HCT116 (cell line): ENCODE results near the gene FARSA. TPM values are rescaled to one million over a fixed set of nuclear protein-coding genes. Genes with fewer than 3 reads are reported as not detected.

ENCODE experiments used
- ATAC-seq: fragments of 200-7000 bp; cut with Tn5 transposase; 2 replicates; pipeline ENCODE4 v1.9.1; 2020; ENCODE audit warnings: mild to moderate bottlenecking, moderate library complexity
- BruUV-seq: library from RNA; stranded (reverse); fragments of 400-500 nt; replicated peaks from 2 replicates; lab custom pipeline; 2021; lab: Mats Ljungman, UMichigan
- CTCF ChIA-PET: fragments of 300-600 bp; sonication (Branson Sonifier 250); formaldehyde crosslinking; loops from one replicate; lab custom pipeline; 2021; ENCODE audit warnings: antibody characterized with exemption; lab: Charles Lee
- POLR2A ChIA-PET: fragments of 300-600, 350-600 bp; sonication (Branson Sonifier 250); formaldehyde crosslinking; loops from one replicate; lab custom pipeline; 2021; ENCODE audit warnings: antibody characterized with exemption; lab: Charles Lee
- RAD21 ChIA-PET, 2 experiments: fragments of 300-600 bp; sonication (Branson Sonifier 250); formaldehyde crosslinking; loops; one replicate each; lab custom pipeline; 2023; ENCODE audit warnings: low total read pairs in 2 of 2; ENCODE audit not compliant: uncharacterized antibody in 2 of 2, unreplicated experiment in 2 of 2, low non-redundant PET in 1 of 2; lab: Charles Lee
- DNase-seq: peaks from one replicate; pipeline ENCODE4 v3.0.0-alpha.2; 2010; ENCODE audit warnings: low read depth, low spot score
- H2AFZ ChIP-seq: fragments of 200-600 bp; shearing (Covaris generic), sonication (generic); 2 replicates; pipeline ENCODE4 v1.6.1; 2017; ENCODE audit warnings: low read depth, mixed run types, mixed read lengths, antibody characterized with exemption, low read length; ENCODE audit not compliant: poor library complexity, severe bottlenecking
- H3K27ac ChIP-seq: 2 replicates; pipeline ENCODE4 v1.5.1; 2012; ENCODE audit warnings: low read depth, low read length
- H3K27me3 ChIP-seq: fragments of 200-600 bp; sonication (generic); 2 replicates; pipeline ENCODE4 v1.6.1; 2016; ENCODE audit warnings: mixed run types, low read length, mixed read lengths; ENCODE audit not compliant: insufficient read depth
- H3K36me3 ChIP-seq, 2 experiments: fragments of 200-500 bp in 1 of 2; fragments of 200-600 bp in 1 of 2; sonication (Bioruptor generic) in 1 of 2; sonication (generic) in 1 of 2; 2 replicates each; pipeline versions ENCODE4 v1.5.1 to v1.6.1; 2014 to 2016; ENCODE audit warnings: low read length in 2 of 2, inconsistent platforms in 1 of 2, mixed read lengths in 1 of 2, mixed run types in 1 of 2; ENCODE audit not compliant: insufficient read depth in 2 of 2, control insufficient read depth in 1 of 2
- H3K4me1 ChIP-seq, 2 experiments: fragments of 200-600 bp in 1 of 2; sonication (generic) in 1 of 2; 2 replicates each; pipeline versions ENCODE4 v1.5.1 to v1.6.1; 2012 to 2017; ENCODE audit warnings: low read length in 2 of 2, inconsistent platforms in 1 of 2, mild to moderate bottlenecking in 1 of 2, mixed read lengths in 1 of 2, mixed run types in 1 of 2, moderate library complexity in 1 of 2; ENCODE audit not compliant: insufficient read depth in 2 of 2, control insufficient read depth in 1 of 2
- H3K4me2 ChIP-seq: fragments of 200-600 bp; sonication (generic); 2 replicates; pipeline ENCODE4 v1.6.1; 2017; ENCODE audit warnings: mixed run types, low read length, mixed read lengths
- H3K4me3 ChIP-seq, 2 experiments: fragments of 200-600 bp in 1 of 2; sonication (generic) in 1 of 2; replicated peaks in 1 of 2; 2 replicates each; pipeline ENCODE4 v1.5.1; 2011 to 2016; ENCODE audit warnings: low read length in 2 of 2, control low read depth in 1 of 2, low read depth in 1 of 2, mild to moderate bottlenecking in 1 of 2, mixed read lengths in 1 of 2, mixed run types in 1 of 2
- H3K79me2 ChIP-seq: fragments of 200-600 bp; sonication (generic); 2 replicates; pipeline ENCODE4 v1.6.1; 2017; ENCODE audit warnings: mild to moderate bottlenecking, mixed run types, low read length, moderate library complexity, mixed read lengths; ENCODE audit not compliant: insufficient read depth
- H3K9ac ChIP-seq: fragments of 200-600 bp; sonication (generic); 2 replicates; pipeline ENCODE4 v1.6.1; 2016; ENCODE audit warnings: low read length, mixed read lengths
- H3K9me2 ChIP-seq: fragments of 200-600 bp; sonication (generic), shearing (Covaris generic); 2 replicates; pipeline ENCODE4 v1.6.1; 2017; ENCODE audit warnings: mixed run types, mild to moderate bottlenecking, moderate library complexity; ENCODE audit not compliant: insufficient read depth
- H3K9me3 ChIP-seq, 2 experiments: fragments of 200-500 bp in 1 of 2; fragments of 200-600 bp in 1 of 2; sonication (Bioruptor generic) in 1 of 2; sonication (generic) in 1 of 2; 2 replicates each; pipeline ENCODE4 v1.6.1; 2014 to 2017; ENCODE audit warnings: low read length in 2 of 2, mixed read lengths in 2 of 2, inconsistent platforms in 1 of 2, low read depth in 1 of 2, mild to moderate bottlenecking in 1 of 2, mixed run types in 1 of 2, moderate library complexity in 1 of 2; ENCODE audit not compliant: control insufficient read depth in 1 of 2, insufficient read depth in 1 of 2
- H4K20me1 ChIP-seq: fragments of 200-600 bp; sonication (generic), shearing (Covaris generic); 2 replicates; pipeline ENCODE4 v1.6.1; 2017; ENCODE audit warnings: mixed run types, mild to moderate bottlenecking, moderate library complexity; ENCODE audit not compliant: insufficient read depth
- EZH2 ChIP-seq: fragments of 200-600 bp; sonication (generic); IDR thresholded peaks from 2 replicates; pipeline ENCODE4 v1.6.1; 2017; ENCODE audit warnings: antibody characterized with exemption, mixed run types
- EZH2phosphoT487 ChIP-seq: fragments of 200-600 bp; IDR thresholded peaks from 2 replicates; pipeline ENCODE4 v1.6.1; 2018; ENCODE audit warnings: antibody characterized with exemption, borderline replicate concordance
- POLR2A ChIP-seq: IDR thresholded peaks from 2 replicates; pipeline ENCODE4 v1.7.0; 2011; ENCODE audit warnings: borderline replicate concordance; ENCODE audit not compliant: insufficient read depth, insufficient read length; ENCODE audit errors: extremely low read depth
- SP1 ChIP-seq: IDR thresholded peaks from 2 replicates; pipeline ENCODE4 v1.6.1; 2012; ENCODE audit warnings: low read depth
- TCF7L2 ChIP-seq: IDR thresholded peaks from 2 replicates; pipeline ENCODE4 v1.7.0; 2011; ENCODE audit warnings: borderline replicate concordance, inconsistent platforms; ENCODE audit not compliant: insufficient read depth, insufficient read length; ENCODE audit errors: extremely low read depth
- YY1 ChIP-seq: IDR thresholded peaks from 2 replicates; pipeline ENCODE4 v1.6.1; 2011; ENCODE audit warnings: low read length, low read depth, moderate library complexity, mild to moderate bottlenecking; ENCODE audit not compliant: insufficient replicate concordance; ENCODE audit errors: extremely low read depth
- ZBTB33 ChIP-seq: IDR thresholded peaks from 2 replicates; pipeline ENCODE4 v1.6.1; 2011; ENCODE audit warnings: mild to moderate bottlenecking, low read length, moderate library complexity; ENCODE audit not compliant: insufficient replicate concordance; ENCODE audit errors: extremely low read depth
- ZNF274 ChIP-seq: fragments of 200-500 bp; sonication (Bioruptor generic); IDR thresholded peaks from 2 replicates; pipeline ENCODE4 v1.6.1; 2014; ENCODE audit warnings: mild to moderate bottlenecking, low read depth, low read length, inconsistent platforms
- intact Hi-C: fragments of 100-400 bp; cut with micrococcal nuclease; formaldehyde crosslinking; loops from 2 replicates; pipeline ENCODE4 v1.10.0; 2022
- total RNA-seq: library from RNA; stranded (reverse); gene quantifications from one replicate; pipeline ENCODE4 v1.2.1, GENCODE V29; 2021; ENCODE audit not compliant: unreplicated experiment
- TF ChIP-seq, protein P1 (sequence below): IDR thresholded peaks from 2 replicates; pipeline ENCODE4 v1.6.1; 2012; ENCODE audit warnings: low read depth
- TF ChIP-seq, protein P2 (sequence below), 3 experiments: fragments of 200-600 bp in 1 of 3; sonication (generic) in 1 of 3; IDR thresholded peaks in 2 of 3; conservative IDR thresholded peaks in 1 of 3; 2 replicates each; pipeline ENCODE4 v1.5.1; 2012 to 2017; ENCODE audit warnings: low read depth in 2 of 3, low read length in 2 of 3, antibody characterized with exemption in 1 of 3, borderline replicate concordance in 1 of 3, control low read depth in 1 of 3, mild to moderate bottlenecking in 1 of 3, mixed read lengths in 1 of 3, mixed run types in 1 of 3, moderate library complexity in 1 of 3; ENCODE audit not compliant: insufficient read depth in 1 of 3

FARSA gene
- total RNA-seq, 1 experiment from 2014 or later, result 129 TPM

GRCh38 chr19:12967907-12968306 is 34.4 kb upstream of the FARSA start:
- Histone ChIP-seq H3K9me2 (no peaks in the 10 kb centered on the region), H3K4me2 (no peak overlapping the region), H3K9ac (no peak overlapping the region), H3K27ac (no peak overlapping the region), H3K36me3 (no peaks in the 10 kb centered on the region), H3K4me3 (no peak overlapping the region), H4K20me1 (no peaks in the 10 kb centered on the region), H3K4me1 (peaks cover 3 to 18% of the 10 kb centered on the region in 2 experiments; a peak in 3 of 4 replicates), H3K79me2 (no peaks in the 10 kb centered on the region), H3K9me3 (no peaks in the 10 kb centered on the region), H3K27me3 (no peaks in the 10 kb centered on the region), H2AFZ (no peak overlapping the region)
- intact Hi-C loops, result no loop called here
- TF ChIP-seq, protein P1, sequence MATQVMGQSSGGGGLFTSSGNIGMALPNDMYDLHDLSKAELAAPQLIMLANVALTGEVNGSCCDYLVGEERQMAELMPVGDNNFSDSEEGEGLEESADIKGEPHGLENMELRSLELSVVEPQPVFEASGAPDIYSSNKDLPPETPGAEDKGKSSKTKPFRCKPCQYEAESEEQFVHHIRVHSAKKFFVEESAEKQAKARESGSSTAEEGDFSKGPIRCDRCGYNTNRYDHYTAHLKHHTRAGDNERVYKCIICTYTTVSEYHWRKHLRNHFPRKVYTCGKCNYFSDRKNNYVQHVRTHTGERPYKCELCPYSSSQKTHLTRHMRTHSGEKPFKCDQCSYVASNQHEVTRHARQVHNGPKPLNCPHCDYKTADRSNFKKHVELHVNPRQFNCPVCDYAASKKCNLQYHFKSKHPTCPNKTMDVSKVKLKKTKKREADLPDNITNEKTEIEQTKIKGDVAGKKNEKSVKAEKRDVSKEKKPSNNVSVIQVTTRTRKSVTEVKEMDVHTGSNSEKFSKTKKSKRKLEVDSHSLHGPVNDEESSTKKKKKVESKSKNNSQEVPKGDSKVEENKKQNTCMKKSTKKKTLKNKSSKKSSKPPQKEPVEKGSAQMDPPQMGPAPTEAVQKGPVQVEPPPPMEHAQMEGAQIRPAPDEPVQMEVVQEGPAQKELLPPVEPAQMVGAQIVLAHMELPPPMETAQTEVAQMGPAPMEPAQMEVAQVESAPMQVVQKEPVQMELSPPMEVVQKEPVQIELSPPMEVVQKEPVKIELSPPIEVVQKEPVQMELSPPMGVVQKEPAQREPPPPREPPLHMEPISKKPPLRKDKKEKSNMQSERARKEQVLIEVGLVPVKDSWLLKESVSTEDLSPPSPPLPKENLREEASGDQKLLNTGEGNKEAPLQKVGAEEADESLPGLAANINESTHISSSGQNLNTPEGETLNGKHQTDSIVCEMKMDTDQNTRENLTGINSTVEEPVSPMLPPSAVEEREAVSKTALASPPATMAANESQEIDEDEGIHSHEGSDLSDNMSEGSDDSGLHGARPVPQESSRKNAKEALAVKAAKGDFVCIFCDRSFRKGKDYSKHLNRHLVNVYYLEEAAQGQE, result no peak
- TF ChIP-seq YY1, result no peak
- TF ChIP-seq, protein P2, sequence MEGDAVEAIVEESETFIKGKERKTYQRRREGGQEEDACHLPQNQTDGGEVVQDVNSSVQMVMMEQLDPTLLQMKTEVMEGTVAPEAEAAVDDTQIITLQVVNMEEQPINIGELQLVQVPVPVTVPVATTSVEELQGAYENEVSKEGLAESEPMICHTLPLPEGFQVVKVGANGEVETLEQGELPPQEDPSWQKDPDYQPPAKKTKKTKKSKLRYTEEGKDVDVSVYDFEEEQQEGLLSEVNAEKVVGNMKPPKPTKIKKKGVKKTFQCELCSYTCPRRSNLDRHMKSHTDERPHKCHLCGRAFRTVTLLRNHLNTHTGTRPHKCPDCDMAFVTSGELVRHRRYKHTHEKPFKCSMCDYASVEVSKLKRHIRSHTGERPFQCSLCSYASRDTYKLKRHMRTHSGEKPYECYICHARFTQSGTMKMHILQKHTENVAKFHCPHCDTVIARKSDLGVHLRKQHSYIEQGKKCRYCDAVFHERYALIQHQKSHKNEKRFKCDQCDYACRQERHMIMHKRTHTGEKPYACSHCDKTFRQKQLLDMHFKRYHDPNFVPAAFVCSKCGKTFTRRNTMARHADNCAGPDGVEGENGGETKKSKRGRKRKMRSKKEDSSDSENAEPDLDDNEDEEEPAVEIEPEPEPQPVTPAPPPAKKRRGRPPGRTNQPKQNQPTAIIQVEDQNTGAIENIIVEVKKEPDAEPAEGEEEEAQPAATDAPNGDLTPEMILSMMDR (IDR thresholded peaks at IDR 0.05 in 2 of 3, conservative IDR thresholded peaks at IDR 0.05 in 1 of 3; ENCODE audit: borderline replicate concordance in 1 of 3, insufficient read depth in 1 of 3, low read depth in 2 of 3, low read length in 2 of 3), result no peak
- TF ChIP-seq TCF7L2, result no peak
- no peak for TF ChIP-seq EZH2phosphoT487
- no peak for TF ChIP-seq ZBTB33
- TF ChIP-seq EZH2, result no peak
- no peak for TF ChIP-seq ZNF274
- TF ChIP-seq POLR2A, result no peak
- TF ChIP-seq SP1, result no peak
- ChIA-PET POLR2A (no interaction called here), RAD21 (no interaction called here), CTCF (interaction anchor here (1.0 to 1.3 kb wide), 3 partner anchors 10 to 126 kb away, joined by 3 to 5 read pairs (median 5); no protein-coding TSS in a partner anchor)
- DNase-seq, result no peak
- no peak for ATAC-seq
- no TSS peak for BruUV-seq
